ENCODE results near the gene SAA1.
"Not testable (repeated sequence)": the region's sequence is repeated elsewhere in the genome, so short reads cannot be mapped to it uniquely, and the experiment has no call there.

Gene SAA1

DNA sequence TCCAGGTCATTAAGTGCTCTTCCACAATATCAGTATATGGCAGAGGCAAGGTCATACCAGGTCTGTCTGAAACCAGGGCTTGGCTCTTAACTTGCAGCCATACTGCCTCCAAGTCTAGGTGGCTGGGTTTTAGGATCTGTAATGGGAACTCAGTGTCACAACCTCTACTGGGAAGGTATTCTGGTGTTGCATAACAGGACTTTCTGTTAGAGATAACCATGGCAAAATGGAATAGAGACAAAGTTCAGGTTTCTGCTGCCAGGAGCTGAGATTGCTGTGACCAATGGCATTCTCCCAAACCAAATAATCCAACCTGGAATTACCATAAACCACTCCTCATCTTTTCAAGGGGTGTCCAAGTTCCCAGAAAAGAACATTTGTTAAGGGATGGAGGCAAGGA, 6.8 kb upstream of the SAA1 start:
- DNase-seq (ENCODE audit: low spot score): no peak

DNA sequence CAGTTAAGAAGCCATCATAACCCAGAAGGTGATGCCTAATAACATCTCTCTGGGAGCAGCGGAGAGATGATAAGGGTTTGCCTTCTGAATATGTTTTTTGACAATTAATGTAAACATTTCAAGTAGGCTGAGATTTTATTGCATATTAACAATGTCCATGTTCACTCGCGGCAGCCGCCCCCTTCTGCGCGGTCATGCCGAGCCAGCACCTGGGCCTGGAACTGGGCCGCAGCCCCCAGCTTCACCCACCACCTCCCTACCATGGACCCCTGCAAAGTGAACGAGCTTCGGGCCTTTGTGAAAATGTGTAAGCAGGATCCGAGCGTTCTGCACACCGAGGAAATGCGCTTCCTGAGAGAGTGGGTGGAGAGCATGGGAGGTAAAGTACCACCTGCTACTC, 4.3 kb upstream of the SAA1 start:
- no peak for DNase-seq (ENCODE audit: low spot score)

DNA sequence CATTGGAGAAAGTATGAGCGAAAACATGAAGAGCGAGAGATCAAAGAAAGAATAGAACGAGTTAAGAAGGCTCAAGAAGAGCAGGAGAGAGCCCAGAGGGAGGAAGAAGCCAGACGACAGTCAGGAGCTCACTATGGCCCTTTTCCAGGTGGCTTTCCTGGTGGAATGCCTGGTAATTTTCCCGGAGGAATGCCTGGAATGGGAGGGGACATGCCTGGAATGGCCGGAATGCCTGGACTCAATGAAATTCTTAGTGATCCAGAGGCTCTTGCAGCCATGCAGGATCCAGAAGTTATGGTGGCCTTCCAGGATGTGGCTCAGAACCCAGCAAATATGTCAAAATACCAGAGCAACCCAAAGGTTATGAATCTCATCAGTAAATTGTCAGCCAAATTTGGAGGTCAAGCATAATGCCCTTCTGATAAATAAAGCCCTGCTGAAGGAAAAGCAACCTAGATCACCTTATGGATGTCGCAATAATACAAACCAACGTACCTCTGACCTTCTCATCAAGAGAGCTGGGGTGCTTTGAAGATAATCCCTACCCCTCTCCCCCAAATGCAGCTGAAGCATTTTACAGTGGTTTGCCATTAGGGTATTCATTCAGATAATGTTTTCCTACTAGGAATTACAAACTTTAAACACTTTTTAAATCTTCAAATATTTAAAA, 3.2 kb upstream of the SAA1 start:
- DNase-seq (ENCODE audit: low spot score): not testable (repeated sequence)

DNA sequence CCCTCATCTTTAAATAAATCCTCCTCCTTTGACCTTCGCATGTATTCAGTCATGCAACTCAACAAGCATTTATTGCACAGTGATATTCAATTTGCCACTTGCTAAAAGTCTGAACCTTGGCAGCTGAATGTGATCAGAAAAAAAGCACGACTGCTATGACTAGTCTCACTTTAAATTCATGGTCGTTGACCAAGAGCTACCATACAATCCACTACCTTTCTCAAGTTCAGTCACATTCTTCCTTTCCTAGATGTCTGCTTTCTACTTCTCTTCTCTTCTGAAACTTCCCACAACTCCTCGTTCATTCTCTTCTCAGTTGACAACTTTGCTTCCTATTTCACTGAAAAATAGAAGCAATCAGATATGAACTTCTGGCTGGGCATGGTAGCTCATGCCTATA, 2.0 kb upstream of the SAA1 start:
- DNase-seq (ENCODE audit: low spot score): no peak

DNA sequence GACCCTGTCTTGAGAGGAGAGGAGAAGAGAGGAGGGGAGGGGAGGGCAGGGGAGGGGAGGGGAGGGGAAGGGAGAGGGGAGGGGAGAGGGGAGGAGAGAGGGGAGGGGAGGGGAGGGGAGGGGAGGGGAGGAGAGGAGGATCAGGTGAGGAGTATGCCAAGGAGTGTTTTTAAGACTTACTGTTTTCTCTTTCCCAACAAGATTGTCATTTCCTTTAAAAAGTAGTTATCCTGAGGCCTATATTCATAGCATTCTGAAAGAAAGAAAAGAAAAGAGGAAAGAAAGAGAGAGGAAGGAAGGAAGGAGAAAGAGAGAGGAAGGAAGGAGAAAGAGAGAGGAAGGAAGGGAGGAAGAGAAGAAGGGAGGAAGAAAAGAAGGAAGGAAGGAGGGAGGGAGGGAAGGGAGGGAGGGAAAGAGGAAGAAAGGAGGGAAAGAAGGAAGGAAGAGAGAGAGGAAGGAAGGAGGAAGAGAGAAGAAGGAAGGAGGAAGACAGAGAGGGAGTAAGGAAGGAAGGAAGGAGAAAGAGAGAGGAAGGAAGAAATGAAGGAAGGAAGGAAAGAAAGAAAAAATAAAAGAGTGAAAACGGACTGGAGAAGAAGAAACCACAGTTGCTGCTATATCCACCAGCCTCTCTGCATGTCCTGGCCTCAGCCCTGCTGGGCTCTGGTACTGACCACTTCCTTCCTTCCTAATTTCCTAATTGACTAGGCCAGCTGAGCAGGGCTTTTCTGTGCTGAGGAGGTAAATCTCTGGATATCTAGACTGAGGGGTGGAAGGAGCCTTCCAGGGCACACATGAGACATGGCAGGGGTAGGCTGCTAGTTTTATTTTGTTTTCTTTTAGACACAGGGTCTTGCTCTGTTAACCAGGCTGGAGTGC, 1.1 kb upstream of the SAA1 start:
- DNase-seq (ENCODE audit: low spot score): no peak

DNA sequence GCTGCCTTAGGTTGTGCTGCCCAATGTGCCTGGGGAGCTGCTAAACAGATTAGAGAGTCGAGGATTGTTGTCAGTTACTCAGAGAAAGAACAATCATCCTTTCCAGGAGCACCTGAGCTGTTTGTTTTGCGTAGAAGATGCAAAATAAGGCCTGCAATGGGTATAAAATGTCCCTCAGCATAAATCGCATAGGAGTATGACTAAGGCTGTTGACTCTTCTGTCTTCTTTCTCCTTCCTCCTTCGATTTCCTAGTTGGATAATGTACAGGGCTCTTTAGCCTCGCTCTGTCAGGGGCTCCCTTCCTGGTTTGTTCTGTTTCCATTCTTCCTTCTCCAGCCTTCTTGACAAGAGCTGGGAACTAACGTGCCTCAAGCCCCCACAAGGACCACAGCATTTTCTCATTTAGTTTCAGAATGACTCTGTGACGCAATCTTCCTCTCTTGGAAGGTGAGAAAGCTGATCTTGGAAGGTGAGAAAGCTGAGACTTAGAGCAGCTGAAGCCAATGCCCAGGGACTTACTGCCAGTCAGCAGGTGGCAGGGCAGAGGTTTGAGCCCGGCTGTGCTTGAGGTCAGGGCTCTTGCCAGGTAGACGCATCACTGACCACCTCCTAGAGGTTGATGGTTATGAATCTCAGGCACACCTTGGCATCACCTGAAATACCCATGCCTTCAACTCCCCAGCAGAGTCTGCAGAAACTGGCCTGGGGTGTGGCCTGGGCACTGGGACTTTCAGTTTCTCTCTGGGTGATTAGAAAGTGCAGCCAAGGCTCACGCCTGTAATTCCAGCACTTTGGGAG, 1.5 kb downstream of the SAA1 start:
- DNase-seq (ENCODE audit: low spot score): not testable (repeated sequence)

DNA sequence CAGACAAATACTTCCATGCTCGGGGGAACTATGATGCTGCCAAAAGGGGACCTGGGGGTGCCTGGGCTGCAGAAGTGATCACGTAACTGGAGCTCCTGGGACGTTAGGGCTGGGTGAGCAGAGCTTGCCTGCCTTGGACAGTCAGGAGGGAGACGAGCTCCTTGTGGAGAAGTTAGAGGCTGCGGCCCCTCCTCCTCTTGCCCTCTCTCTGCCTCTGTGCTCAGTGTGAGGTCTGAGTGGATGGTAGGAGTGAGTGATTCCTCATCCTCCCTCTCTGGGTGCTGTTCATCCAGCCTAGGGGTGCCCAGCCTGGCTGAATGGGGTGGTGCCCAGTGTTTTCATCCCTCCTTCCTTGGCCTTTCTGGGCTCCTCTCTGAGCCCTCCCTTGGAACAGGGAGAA, 3.2 kb downstream of the SAA1 start:
- DNase-seq (ENCODE audit: low spot score): not testable (repeated sequence)

DNA sequence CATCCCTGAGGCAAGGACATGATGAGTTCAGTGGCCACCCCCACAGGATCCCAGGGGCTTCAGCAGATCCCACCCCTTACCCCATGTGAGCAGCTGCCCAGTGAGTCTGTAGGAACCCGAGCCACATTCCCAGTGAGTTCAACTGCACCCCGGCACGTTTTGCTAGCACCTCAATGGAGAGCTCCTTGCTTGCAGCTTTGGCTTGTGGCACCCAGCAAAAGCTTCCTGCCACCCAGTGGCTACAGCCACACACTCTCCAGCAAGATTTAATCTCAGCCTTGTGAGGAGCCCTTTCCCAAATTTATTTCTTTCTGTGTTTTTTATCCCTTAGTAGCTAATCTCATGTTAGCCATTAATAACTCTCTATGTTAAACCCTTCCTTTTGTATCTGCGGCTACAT, 4.0 kb downstream of the SAA1 start:
- DNase-seq (ENCODE audit: low spot score): no peak

DNA sequence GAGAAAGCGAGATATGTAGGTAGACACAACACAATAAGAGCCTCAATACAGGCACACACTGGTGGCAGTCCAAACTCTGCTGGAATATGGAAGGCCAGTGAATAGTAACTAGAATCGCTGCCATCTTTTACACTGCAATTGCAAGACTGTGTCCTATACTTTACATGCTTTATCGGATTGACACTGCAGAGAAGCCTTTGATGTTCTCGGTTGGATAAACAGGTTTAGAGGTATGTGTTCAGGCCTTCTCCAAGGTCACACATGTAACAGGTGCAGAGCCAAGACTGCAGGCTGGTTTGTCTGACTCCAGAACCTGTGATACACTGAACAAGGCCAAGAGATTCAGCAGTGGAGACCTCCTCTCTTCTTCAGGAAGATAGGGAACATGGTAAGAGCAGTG, 5.1 kb downstream of the SAA1 start:
- DNase-seq (ENCODE audit: low spot score): no peak

DNA sequence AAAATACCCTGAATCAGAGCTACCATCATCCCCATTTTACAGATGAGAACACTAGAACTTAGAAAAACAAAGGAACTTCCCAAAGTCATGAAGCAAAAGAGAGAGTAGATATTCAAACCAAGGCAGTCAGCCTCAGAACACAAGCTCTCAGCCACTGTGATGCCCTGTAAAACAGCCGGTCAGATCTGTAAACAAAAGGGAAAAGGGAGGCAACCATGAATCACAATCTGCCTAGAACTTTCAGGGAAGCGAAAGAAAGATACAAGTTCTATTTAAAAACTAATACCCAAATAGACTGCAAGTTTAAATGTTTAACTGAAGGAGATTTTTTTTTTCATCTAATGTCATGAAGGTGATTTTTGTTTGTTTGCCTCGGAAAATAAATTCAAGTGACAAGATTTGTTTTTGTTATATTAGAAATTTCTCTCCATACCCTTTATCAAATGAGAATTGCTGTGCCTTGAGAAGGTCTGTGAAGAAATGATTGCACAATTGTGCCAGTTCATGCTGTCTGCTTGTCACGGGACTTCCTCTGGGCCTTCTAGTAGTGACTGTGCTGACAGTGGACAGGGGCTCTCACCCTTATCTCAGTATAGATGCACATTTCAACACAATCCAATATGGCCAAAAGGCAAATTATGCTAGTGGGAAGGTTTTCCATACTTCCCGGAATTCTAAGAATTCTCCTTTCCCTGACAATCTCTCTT, 11.7 kb downstream of the SAA1 start:
- no peak for DNase-seq (ENCODE audit: low spot score)

DNA sequence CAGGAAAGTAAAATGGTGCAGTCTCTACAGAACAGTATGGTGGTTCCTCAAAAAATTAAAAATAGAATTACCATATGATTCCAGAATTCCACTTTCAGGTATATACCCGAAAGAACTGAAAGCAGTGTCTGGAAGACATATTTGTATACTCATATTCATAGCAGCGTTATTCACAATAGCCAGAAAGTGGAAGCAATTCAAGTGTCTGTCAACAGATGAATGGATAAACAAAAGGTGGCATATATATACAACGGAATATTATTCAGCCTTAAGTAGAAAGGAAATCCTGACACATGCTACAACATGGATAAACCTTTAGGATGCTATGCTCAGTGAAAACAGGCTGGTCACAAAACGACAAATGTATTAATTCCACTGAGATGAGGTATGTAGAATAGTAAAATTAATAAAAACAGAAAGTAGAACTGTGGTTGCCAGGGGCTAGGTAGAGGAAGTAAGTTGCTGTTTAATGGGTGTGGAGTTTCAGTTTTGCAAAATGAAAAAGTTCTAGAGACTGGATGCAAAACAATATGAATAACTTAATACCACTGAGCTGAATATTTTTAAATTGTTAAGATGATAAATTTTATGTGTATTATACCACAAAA, 14.5 kb downstream of the SAA1 start:
- DNase-seq (ENCODE audit: low spot score): peak; percentile 28

DNA sequence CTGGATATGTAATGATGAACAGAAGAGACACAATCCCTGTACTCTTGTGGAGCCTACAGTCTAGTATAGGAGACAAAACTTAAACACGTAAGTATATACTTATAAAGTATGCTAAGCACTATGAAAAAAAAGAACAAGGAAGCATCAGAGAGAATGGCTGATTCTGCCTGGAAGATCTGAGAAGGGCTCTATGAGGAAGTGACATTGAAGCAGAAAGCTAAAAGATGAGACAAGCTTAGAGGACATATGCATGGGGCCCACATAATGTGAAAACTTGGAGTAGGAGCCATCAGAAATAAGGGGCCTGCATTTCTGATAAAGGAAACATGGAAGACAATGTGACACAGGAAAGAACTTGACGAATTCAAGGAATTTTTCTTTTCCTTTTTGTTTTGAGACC, 16.6 kb downstream of the SAA1 start:
- DNase-seq (ENCODE audit: low spot score): peak; percentile 14

DNA sequence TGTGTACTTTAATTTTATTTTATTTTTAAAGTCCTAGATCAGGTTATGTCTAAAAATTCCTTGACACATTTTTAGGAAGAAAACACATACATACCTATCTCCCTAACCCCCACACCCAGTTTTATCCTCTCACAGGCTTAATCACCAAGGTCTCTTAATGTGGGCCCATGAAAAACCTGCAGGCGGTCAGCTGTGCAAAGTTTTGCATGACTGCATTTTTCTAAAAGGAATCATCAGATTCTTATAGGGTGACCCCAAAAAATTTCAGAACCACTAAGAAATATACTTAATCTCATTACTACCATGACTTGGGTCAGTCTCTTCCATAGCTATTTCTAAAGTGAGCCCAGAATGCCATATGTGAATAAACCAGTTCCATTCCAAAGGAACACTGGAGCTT, 19.8 kb downstream of the SAA1 start:
- no peak for DNase-seq (ENCODE audit: low spot score)

DNA sequence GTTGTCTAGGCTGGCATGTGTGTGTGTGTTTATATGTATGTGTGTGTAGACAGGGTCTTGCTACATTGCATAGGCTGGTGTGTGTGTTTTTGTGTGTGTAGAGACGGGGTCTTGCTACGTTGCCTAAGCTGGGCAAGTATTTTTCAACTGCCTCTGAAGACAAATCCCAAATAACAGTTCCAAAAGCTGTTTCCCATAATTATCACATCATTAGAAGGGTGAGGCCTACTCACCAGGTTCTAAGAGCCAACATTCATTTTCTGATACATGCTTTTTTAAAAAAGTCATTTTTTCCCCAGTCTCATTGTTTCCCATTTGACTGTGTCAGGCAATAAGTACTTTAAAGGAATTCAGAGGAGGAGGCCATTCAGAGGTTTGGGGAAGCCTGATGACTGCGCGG, 22.8 kb downstream of the SAA1 start:
- DNase-seq (ENCODE audit: low spot score): no peak

DNA sequence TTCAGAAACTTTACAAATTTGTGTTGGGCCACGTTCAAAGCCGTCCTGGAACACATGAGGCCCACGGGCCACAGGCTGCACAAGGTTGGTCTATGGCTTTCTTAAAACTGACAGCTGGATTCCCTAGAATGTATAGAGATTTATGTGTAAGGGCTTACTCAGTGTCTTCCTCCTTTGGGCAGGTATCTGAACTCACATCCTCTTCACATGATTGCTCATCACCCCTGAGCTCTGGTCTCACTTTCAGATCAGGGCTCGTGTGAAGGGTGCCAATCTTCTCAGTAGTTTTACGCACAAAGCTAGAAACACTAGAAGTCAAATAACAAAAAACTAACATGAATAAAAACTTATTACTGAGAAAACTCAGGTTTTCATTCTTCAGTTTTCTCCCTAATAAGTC, 28.8 kb downstream of the SAA1 start:
- DNase-seq (ENCODE audit: low spot score): no peak

DNA sequence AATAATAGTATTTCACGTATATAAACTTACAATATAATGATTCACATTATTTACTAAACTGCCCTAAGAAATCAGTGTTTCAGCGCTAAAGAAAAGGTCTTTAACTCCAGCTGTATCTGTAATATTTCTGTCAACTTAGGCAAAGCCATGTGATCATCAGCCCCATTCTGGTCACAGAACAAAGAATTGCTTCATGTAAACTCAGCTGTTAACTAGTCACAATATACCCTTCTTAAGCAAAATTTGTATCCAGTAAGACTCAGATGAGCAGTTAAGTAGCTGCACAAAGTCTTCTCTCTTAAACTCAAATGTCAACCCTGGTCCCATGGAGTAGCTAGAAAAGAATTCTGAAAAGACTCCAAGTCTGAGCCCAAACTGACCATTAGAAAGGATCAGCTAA, 29.3 kb downstream of the SAA1 start:
- no peak for DNase-seq (ENCODE audit: low spot score)

DNA sequence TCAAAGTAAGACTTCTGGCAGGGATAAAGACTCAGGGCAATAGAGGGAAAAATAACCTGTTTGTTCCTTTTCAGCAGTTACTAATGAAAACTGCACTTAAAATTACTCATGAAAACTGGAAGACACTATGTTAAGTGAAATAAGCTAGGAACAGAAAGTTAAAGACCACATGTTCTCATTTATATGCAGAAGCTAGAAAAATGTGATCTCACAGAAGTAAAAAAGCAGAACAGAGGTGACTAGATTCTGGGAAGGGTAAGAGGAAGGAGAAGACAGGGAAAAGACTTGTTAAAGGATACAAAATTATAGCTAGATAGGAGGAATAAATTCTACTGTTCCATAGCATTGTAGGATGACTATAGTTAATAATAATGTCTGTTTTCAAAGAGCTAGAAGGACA, 33.7 kb downstream of the SAA1 start:
- DNase-seq (ENCODE audit: low spot score): no peak

DNA sequence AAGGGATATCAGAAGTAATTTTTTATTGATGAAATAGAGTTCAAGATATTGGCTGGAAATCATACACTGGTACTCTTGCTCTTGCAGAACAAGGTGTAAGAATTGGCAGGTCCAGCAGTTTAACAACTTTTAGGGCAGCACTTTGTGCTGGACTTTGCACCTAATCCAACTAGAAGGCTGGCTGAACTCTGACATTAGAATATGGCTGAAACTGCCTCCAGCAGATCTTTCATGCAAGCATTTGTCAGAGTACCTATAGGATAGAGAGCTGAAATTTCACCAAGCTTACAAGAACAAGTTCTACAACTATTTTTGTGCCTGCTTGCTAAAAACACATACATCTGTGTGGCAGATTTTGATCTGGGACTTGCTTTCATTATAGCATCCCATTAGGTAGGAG, 38.7 kb downstream of the SAA1 start:
- no peak for DNase-seq (ENCODE audit: low spot score)

DNA sequence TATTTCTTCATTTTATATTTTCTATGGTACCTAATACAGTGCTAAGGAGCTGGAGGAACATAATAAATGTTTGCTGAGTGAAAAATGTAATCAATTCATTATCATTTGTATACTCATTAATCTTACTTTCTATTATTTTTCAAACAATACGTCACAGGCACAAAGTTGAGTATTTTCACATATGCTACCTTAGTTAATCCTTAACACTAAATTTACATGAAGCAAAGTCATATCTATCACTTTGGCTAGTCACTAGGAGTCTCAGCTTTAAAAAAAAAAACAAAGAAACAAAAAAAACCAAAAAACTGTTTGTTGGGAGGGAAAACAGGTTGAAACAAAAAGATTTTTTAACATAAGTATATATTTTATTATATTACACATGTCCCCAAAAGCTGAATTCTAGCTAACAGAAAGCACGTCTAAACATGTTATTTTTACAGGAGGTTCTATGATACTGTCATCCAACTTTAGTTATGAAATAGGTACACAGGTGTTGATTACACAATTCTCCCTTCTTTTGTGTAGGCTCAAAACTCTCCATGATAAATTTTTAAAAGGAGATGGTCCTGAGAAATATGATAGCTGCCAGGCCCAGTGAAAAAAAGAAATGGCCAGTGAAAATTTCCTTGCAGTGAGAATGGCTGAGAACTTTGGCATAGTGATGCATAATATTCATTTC, 41.5 kb downstream of the SAA1 start:
- no peak for DNase-seq (ENCODE audit: low spot score)

DNA sequence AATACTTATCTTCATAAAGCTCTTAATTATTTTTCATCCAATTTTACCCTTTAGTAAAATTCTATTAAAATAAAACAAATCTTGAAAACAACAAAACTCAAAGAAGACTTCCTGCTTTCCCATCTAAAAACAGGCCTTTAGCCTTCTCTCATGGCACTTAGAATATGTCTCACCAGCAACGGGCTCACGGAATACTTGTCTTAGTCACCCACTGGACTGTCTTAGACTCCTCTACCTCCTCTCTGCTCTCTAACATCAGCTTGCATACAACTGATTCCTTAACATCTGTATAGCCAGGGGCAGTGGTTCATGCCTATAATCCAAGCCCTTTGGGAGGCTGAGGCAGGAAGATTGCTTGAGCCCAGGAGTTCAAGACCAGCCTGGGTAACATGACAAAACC, 42.2 kb downstream of the SAA1 start:
- no peak for DNase-seq (ENCODE audit: low spot score)

DNA sequence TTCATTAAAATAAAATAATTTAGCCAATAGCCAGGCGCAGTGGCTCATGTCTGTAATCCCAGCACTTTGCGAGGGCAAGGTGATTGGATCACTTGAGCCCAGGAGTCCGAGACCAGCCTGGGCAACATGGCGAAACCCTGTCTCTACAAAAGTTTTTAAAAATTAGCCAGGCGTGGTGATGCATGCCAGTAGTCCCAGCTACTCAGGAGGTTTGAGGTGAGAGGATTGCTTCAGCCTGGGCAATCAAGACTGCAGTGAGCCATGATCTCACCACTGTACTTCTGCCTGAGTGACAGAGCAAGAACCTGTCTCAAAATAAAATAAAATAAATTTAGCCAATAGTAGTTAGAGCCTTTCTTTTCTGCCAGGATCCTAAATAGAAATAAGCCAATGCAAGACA, 43.6 kb downstream of the SAA1 start:
- DNase-seq (ENCODE audit: low spot score): no peak

Measured in germinal center (tissue), 1 donor.